Heart left ventricle (tissue), 16 donors: ENCODE measurements around the gene POU6F2. TPM values are rescaled to one million over a fixed set of nuclear protein-coding genes. Genes with fewer than 3 reads are reported as not detected.

Experiments
- ATAC-seq, 4 donors: fragments of 200-7000 bp; cut with Tn5 transposase; one replicate each; pipeline ENCODE4 v1.9.1; 2020 to 2022; ENCODE audit warnings: moderate library complexity in 4 of 4, mild to moderate bottlenecking in 3 of 4, moderate number of reproducible peaks in 1 of 4
- DNase-seq, 5 donors: peaks; one replicate each; pipeline ENCODE4 v3.0.0-alpha.2; 2020
- H3K27ac ChIP-seq, 12 donors: fragments of 200-600 bp; sonication (generic) in 4 of 12; one replicate each; pipeline versions ENCODE4 v1.5.0 to v1.8.0; 2016 to 2022; ENCODE audit warnings: mild to moderate bottlenecking in 2 of 12
- H3K27me3 ChIP-seq, 9 donors: fragments of 200-600 bp; sonication (generic) in 2 of 9; one replicate each; pipeline versions ENCODE4 v1.5.1 to v1.8.0; 2016 to 2022; ENCODE audit warnings: mild to moderate bottlenecking in 3 of 9
- H3K36me3 ChIP-seq, 9 donors: fragments of 200-600 bp; sonication (generic) in 2 of 9; one replicate each; pipeline versions ENCODE4 v1.5.0 to v1.8.0; 2018 to 2022; ENCODE audit warnings: mild to moderate bottlenecking in 2 of 9
- H3K4me1 ChIP-seq, 12 donors: fragments of 200-600 bp; sonication (generic) in 4 of 12; one replicate each; pipeline versions ENCODE4 v1.5.0 to v1.8.0; 2016 to 2022; ENCODE audit warnings: mild to moderate bottlenecking in 3 of 12
- H3K4me3 ChIP-seq, 12 donors: fragments of 200-600 bp; sonication (generic) in 4 of 12; one replicate each; pipeline versions ENCODE4 v1.5.0 to v1.8.0; 2017 to 2022; ENCODE audit warnings: mild to moderate bottlenecking in 9 of 12, moderate library complexity in 4 of 12
- H3K9me3 ChIP-seq, 12 donors: fragments of 200-600 bp; sonication (generic) in 4 of 12; one replicate each; pipeline versions ENCODE4 v1.5.0 to v1.8.0; 2016 to 2022; ENCODE audit warnings: mild to moderate bottlenecking in 1 of 12
- CTCF ChIP-seq, 12 donors: fragments of 200-600 bp; sonication (generic) in 4 of 12; IDR thresholded peaks; one replicate each; pipeline versions ENCODE4 v1.5.0 to v1.8.0; 2018 to 2022; ENCODE audit warnings: antibody characterized with exemption in 12 of 12, mild to moderate bottlenecking in 5 of 12
- POLR2A ChIP-seq, 2 donors: fragments of 450-650 bp; IDR thresholded peaks; one replicate each; pipeline ENCODE4 v1.6.1; 2017; ENCODE audit warnings: antibody characterized with exemption in 2 of 2, mild to moderate bottlenecking in 2 of 2, moderate library complexity in 2 of 2
- WGBS, 4 donors: extraction: QIAGEN DNeasy Blood & Tissue Kit in 2 of 4; methylation state at CpG; one replicate each; pipeline versions ENCODE4 v1.1.5 to v1.1.7; 2013 to 2018; 5-methylcytosine and 5-hydroxymethylcytosine counted together
- intact Hi-C, 10 donors: fragments of 100-400 bp; cut with DNase I; formaldehyde crosslinking; loops; one replicate each; pipeline versions ENCODE4 v1.11.1 to v1.14.2; 2022
- polyA plus RNA-seq, 2 donors: library from polyadenylated mRNA; stranded (reverse); fragments of 200-250 nt; gene quantifications; one replicate each; pipeline ENCODE4 v1.2.3, GENCODE V29; 2013
- total RNA-seq, 9 donors: library from RNA; depleted of rRNA in 2 of 9; stranded (reverse); fragments of >200 nt in 2 of 9; fragmentation: NEBNext Ultra II Directional in 3 of 9; extraction: Animal tissue kit (Norgen Biotek cat#: 25700) in 3 of 9; gene quantifications; one replicate each; pipeline versions ENCODE4 v1.1.0 to v1.2.4, GENCODE V29; 2016 to 2023
- donor health status: ischemic (EF 13 %, LVEDD 7.1; RV severe dilation, severe dysfunction).
- donor health status: healthy with polysubstance abuse.
- donor health status: DM: no; HTN: yes; CAD: no.
- donor health status: DM: no; HTN: no; CAD: no.
- donor health status: ischemic (EF 25% LVEDD 6.9; RV normal size, moderate dysfunction).
- donor health status: ischemic (EF 25% LVEDD 5.7; RV mildly dilated, moderate dysfunction).
- donor health status: healthy.
- donor health status: DM: yes; HTN: yes; CAD: no.
- donor health status: ischemic (EF 35%, LVEDD 5.7; RV mildly dilated, moderate dysfunction).
- donor health status: nonischemic (EF 11% LVEDD 7.7; RV severe dilation, severe dysfunction).
- donor health status: DM: yes; HTN: yes; CAD: no.
- donor health status: PGD.
- donor health status: ischemic (EF 29% LVEDD 5.4; RV normal size, mild dysfunction).
- donor health status: nonischemic (EF 23%, LVEDD 6.1; RV moderate dilation, normal function).

POU6F2 gene
- total and polyA plus RNA-seq, 11 donors, result 0.03 to 1.2 (median 0.38) TPM; not detected in 2

- intact Hi-C loops, result no loop called here
- H3K4me3 ChIP-seq, result no peak overlapping the region
- WGBS, 4 donors, result 59 to 68% (median 66%) methylated on average over 2 of the region's 2 CpGs
- TF ChIP-seq CTCF (IDR thresholded peaks at IDR 0.05) (no peak), POLR2A (IDR thresholded peaks at IDR 0.05) (no peak)
- no peaks in the 10 kb centered on the region for H3K27me3 ChIP-seq
- H3K27ac ChIP-seq, result no peak overlapping the region
- DNase-seq (no peak), ATAC-seq (no peak)
- H3K36me3 ChIP-seq, result no peaks in the 10 kb centered on the region
- no peaks in the 10 kb centered on the region for H3K4me1 ChIP-seq
- H3K9me3 ChIP-seq, result no peaks in the 10 kb centered on the region
These were observed 354.4 kb downstream of the POU6F2 start for GRCh38 chr7:39332142-39332541.

GRCh38 chr7:39333701-39334100 lies 356.0 kb downstream of the POU6F2 start:
- 64 to 92% (median 79%) methylated on average over 1 of the region's 1 CpG for WGBS, 4 donors
- H3K27ac ChIP-seq, result no peak overlapping the region
- intact Hi-C loops, result no loop called here

GRCh38 chr7:39336442-39336841 lies 358.7 kb downstream of the POU6F2 start:
- TF ChIP-seq CTCF (IDR thresholded peaks at IDR 0.05) (no peak), POLR2A (IDR thresholded peaks at IDR 0.05) (no peak)
- Histone ChIP-seq H3K36me3 (no peaks in the 10 kb centered on the region), H3K27ac (no peak overlapping the region), H3K4me1 (peaks cover 0 to 3% (median 0%) of the 10 kb centered on the region in 12 donors), H3K27me3 (peaks cover 0 to 6% (median 0%) of the 10 kb centered on the region in 9 donors), H3K4me3 (no peak overlapping the region), H3K9me3 (no peaks in the 10 kb centered on the region)
- DNase-seq (no peak), ATAC-seq (no peak)
- intact Hi-C loops, result no loop called here
- WGBS, 4 donors, result 37 to 47% (median 43%) methylated on average over 2 of the region's 2 CpGs

More at GRCh38 chr7:39333701-39334100, 356.0 kb downstream of the POU6F2 start:
- DNase-seq, result no peak
- no peak for TF ChIP-seq CTCF (IDR thresholded peaks at IDR 0.05)
- no peak for TF ChIP-seq POLR2A (IDR thresholded peaks at IDR 0.05)
- Histone ChIP-seq H3K36me3 (no peaks in the 10 kb centered on the region), H3K27me3 (peaks cover 0 to 6% (median 0%) of the 10 kb centered on the region in 9 donors), H3K4me3 (no peak overlapping the region), H3K4me1 (no peaks in the 10 kb centered on the region), H3K9me3 (no peaks in the 10 kb centered on the region)
- no peak for ATAC-seq

- 87 to 94% (median 90%) methylated on average over 2 of the region's 2 CpGs for WGBS, 4 donors
- intact Hi-C loops, result no loop called here
- no peaks in the 10 kb centered on the region for H3K9me3 ChIP-seq
- TF ChIP-seq POLR2A (IDR thresholded peaks at IDR 0.05) (no peak), CTCF (IDR thresholded peaks at IDR 0.05) (no peak)
- DNase-seq (no peak), ATAC-seq (no peak)
- H3K27me3 ChIP-seq, result peaks cover 0 to 6% (median 0%) of the 10 kb centered on the region in 9 donors
- no peaks in the 10 kb centered on the region for H3K36me3 ChIP-seq
- H3K4me3 ChIP-seq, result no peak overlapping the region
- no peak overlapping the region for H3K27ac ChIP-seq
- H3K4me1 ChIP-seq, result peaks cover 0 to 4% (median 0%) of the 10 kb centered on the region in 12 donors
These were observed 361.0 kb downstream of the POU6F2 start for GRCh38 chr7:39338716-39339115.
